Sciatic nerve (tissue), 2 donors: ENCODE data around the gene ITPKB. TPM values are rescaled to one million over a fixed set of nuclear protein-coding genes. Genes with fewer than 3 reads are reported as not detected.

Experiments
- ATAC-seq: fragments of 200-7000 bp; cut with Tn5 transposase; one replicate; pipeline ENCODE4 v1.9.1; 2020; ENCODE audit warnings: mild to moderate bottlenecking, moderate library complexity
- DNase-seq: peaks from one replicate; pipeline ENCODE4 v3.0.0-alpha.2; 2020; ENCODE audit warnings: low spot score
- intact Hi-C: fragments of 100-400 bp; cut with DNase I; formaldehyde crosslinking; loops from one replicate; pipeline ENCODE4 v1.14.2; 2022
- total RNA-seq: library from RNA; stranded (reverse); fragmentation: NEBNext Ultra II Directional; extraction: Animal tissue kit (Norgen Biotek cat#: 25700); gene quantifications from one replicate; pipeline ENCODE4 v1.2.1, GENCODE V29; 2021
- donor health status: DM: no; HTN: no; CAD: no.
- donor health status: DM: no; HTN: no; CAD: no.

Gene ITPKB
- total RNA-seq, 1 donor from 2014 or later: 81.2 TPM

GRCh38 chr1:226589008-226589733 lies 149.9 kb downstream of the ITPKB start:
- intact Hi-C loops: no loop called here
- DNase-seq: no peak
- ATAC-seq: peak; percentile 27

- intact Hi-C loops: no loop called here
- ATAC-seq: no peak
- DNase-seq: no peak
These were observed 150.6 kb downstream of the ITPKB start for GRCh38 chr1:226588484-226588883.

- DNase-seq (no peak), ATAC-seq (no peak)
- intact Hi-C loops: no loop called here
These were observed 152.2 kb downstream of the ITPKB start for GRCh38 chr1:226586650-226587422.

- ATAC-seq: no peak
These were observed 153.0 kb downstream of the ITPKB start for GRCh38 chr1:226586116-226586515.

GRCh38 chr1:226584164-226584563 lies 154.9 kb downstream of the ITPKB start:
- DNase-seq (no peak), ATAC-seq (no peak)
- intact Hi-C loops: no loop called here

More at GRCh38 chr1:226586116-226586515, 153.0 kb downstream of the ITPKB start:
- no peak for DNase-seq
- intact Hi-C loops: no loop called here

- ATAC-seq: no peak
- no peak for DNase-seq
- intact Hi-C loops: no loop called here
These were observed 156.1 kb downstream of the ITPKB start for GRCh38 chr1:226582966-226583365.

Other genes starting within 250 kb of the ITPKB start
- 7.8 TPM for gene STUM, start 190.5 kb downstream of the ITPKB start, total RNA-seq
- 12.5 TPM for gene PSEN2, start 131.3 kb upstream of the ITPKB start, total RNA-seq
- 32.4 TPM for gene COQ8A, start 201.0 kb upstream of the ITPKB start, total RNA-seq